Mucosa of descending colon (tissue), 3 donors: ENCODE data around the gene SLC45A3. TPM values are rescaled to one million over a fixed set of nuclear protein-coding genes. Genes with fewer than 3 reads are reported as not detected.

Experiments
- ATAC-seq: fragments of 200-7000 bp; cut with Tn5 transposase; one replicate; pipeline ENCODE4 v1.9.1; 2020; ENCODE audit warnings: mild to moderate bottlenecking, moderate library complexity
- DNase-seq, 3 donors: peaks; one replicate each; pipeline ENCODE4 v3.0.0-alpha.2; 2020
- H3K36me3 ChIP-seq: fragments of 200-600 bp; one replicate; pipeline ENCODE4 v1.8.0; 2021; ENCODE audit warnings: low read depth, mild to moderate bottlenecking
- H3K4me1 ChIP-seq: fragments of 200-600 bp; one replicate; pipeline ENCODE4 v1.8.0; 2021; ENCODE audit warnings: low read depth, mild to moderate bottlenecking
- H3K4me3 ChIP-seq: fragments of 200-600 bp; one replicate; pipeline ENCODE4 v1.8.0; 2021; ENCODE audit warnings: mild to moderate bottlenecking
- H3K9me3 ChIP-seq: fragments of 200-600 bp; one replicate; pipeline ENCODE4 v1.8.0; 2021; ENCODE audit warnings: mild to moderate bottlenecking
- CTCF ChIP-seq: fragments of 200-600 bp; IDR thresholded peaks from one replicate; pipeline ENCODE4 v1.8.0; 2022; ENCODE audit warnings: antibody characterized with exemption, mild to moderate bottlenecking
- intact Hi-C, 2 donors: fragments of 100-400 bp; cut with DNase I in 1 of 2; cut with micrococcal nuclease in 1 of 2; formaldehyde crosslinking; loops; one replicate each; pipeline versions ENCODE4 v1.11.0 to v1.11.1; 2022; cut with DNase I, micrococcal nuclease
- total RNA-seq, 3 donors: library from RNA; stranded (reverse); fragmentation: NEBNext Ultra II Directional in 2 of 3; extraction: Animal tissue kit (Norgen Biotek cat#: 25700) in 2 of 3; gene quantifications; one replicate each; pipeline versions ENCODE4 v1.2.1 to v1.2.4, GENCODE V29; 2021 to 2023
- donor health status: DM: no; HTN: no; CAD: no; lungs with moderate emphysema.
- donor health status: DM: no; HTN: no; CAD: no.
- donor health status: DM: no; HTN: yes; CAD: no.

The SLC45A3 gene
- total RNA-seq, 3 donors from 2014 or later, result 13.7 to 19.0 (median 18.8) TPM

- Histone ChIP-seq H3K4me3 (no peak overlapping the region), H3K36me3 (no peaks in the 10 kb centered on the region), H3K4me1 (no peaks in the 10 kb centered on the region), H3K9me3 (no peaks in the 10 kb centered on the region)
- TF ChIP-seq CTCF, result no peak
- intact Hi-C loops, result no loop called here
- DNase-seq (no peak), ATAC-seq (no peak)
Observed at GRCh38 chr1:205687242-205687641, 6.9 kb upstream of the SLC45A3 start.

GRCh38 chr1:205681364-205681763, 1.1 kb upstream of the SLC45A3 start:
- intact Hi-C loops, result no loop called here
- no peak for ATAC-seq
- Histone ChIP-seq H3K9me3 (no peaks in the 10 kb centered on the region), H3K4me1 (peaks cover 16% of the 10 kb centered on the region), H3K4me3 (no peak overlapping the region), H3K36me3 (no peaks in the 10 kb centered on the region)
- no peak for TF ChIP-seq CTCF
- no peak for DNase-seq

- DNase-seq, result peak in 1 of 3 donors; percentile 58
- intact Hi-C loops, result no loop called here
- H3K9me3 ChIP-seq, result no peaks in the 10 kb centered on the region
- ATAC-seq, result peak; percentile 12
- no peak for TF ChIP-seq CTCF
- H3K4me1 ChIP-seq, result peaks cover 32% of the 10 kb centered on the region
- no peak overlapping the region for H3K4me3 ChIP-seq
- H3K36me3 ChIP-seq, result no peaks in the 10 kb centered on the region
Observed at GRCh38 chr1:205678286-205679111, 1.8 kb downstream of the SLC45A3 start.

GRCh38 chr1:205677167-205677566, 3.1 kb downstream of the SLC45A3 start:
- intact Hi-C loops, result no loop called here
- ATAC-seq, result peak; percentile 22
- TF ChIP-seq CTCF, result no peak
- DNase-seq, result no peak
- Histone ChIP-seq H3K9me3 (no peaks in the 10 kb centered on the region), H3K4me1 (peaks cover 39% of the 10 kb centered on the region), H3K4me3 (no peak overlapping the region), H3K36me3 (no peaks in the 10 kb centered on the region)

- peak in 1 of 3 donors; percentile 45 for DNase-seq
- no peak for ATAC-seq
- no peaks in the 10 kb centered on the region for H3K9me3 ChIP-seq
- H3K4me3 ChIP-seq, result no peak overlapping the region
- no peaks in the 10 kb centered on the region for H3K36me3 ChIP-seq
- no peak for TF ChIP-seq CTCF
- intact Hi-C loops, result no loop called here
- peaks cover 40% of the 10 kb centered on the region for H3K4me1 ChIP-seq
Observed at GRCh38 chr1:205676597-205676996, 3.7 kb downstream of the SLC45A3 start.
